Measurements from ENCODE around the gene DMD.

Gene DMD

GRCh38 chrX:31130457-31131220 lies 2080.7 kb downstream of the DMD start:
- no peak for DNase-seq

GRCh38 chrX:31128855-31129254 lies 2082.5 kb downstream of the DMD start:
- DNase-seq, result no peak

DNA sequence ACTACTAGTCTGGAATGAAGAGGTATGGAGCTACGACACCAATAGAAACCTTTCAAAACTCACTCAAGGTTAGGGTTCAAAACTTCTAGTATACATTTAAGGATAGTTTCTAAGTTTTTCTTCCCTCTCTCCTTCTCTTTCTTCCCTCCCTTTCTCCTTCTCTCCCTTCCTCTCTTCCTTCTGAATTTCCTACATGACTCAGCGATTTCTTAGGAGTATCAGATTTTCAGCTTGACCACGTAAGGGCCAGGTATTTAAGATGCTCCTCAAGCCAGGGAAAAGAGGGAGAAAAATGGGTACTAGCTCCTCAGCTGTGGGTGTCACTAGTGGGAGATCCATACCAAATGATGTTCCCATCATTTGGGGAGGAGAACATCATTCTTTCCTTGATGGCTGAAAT lies 2083.6 kb downstream of the DMD start:
- DNase-seq, result no peak

GRCh38 chrX:31126205-31126604 lies 2085.1 kb downstream of the DMD start:
- DNase-seq, result no peak

- DNase-seq, result no peak
Observed at GRCh38 chrX:31124536-31124935, 2086.8 kb downstream of the DMD start.

DNA sequence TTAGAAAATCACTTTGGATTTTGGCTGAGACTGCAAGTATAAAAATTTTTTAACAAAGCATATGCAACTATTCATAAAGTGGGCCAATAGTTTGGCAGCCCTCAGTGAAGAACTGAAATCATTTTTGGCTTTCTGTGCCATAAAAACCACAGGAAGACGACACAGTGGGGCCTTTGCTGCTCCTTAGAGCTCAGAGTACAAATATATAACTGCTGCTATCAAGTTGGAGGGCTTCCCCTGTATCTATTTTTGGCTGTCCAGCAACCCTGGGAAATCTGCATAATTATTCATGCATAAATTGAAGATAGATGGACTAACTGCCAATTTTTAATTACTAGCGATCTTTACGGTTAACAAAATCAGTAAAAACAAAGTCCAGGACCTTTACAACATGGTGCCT lies 2088.0 kb downstream of the DMD start:
- DNase-seq, result no peak

DNA sequence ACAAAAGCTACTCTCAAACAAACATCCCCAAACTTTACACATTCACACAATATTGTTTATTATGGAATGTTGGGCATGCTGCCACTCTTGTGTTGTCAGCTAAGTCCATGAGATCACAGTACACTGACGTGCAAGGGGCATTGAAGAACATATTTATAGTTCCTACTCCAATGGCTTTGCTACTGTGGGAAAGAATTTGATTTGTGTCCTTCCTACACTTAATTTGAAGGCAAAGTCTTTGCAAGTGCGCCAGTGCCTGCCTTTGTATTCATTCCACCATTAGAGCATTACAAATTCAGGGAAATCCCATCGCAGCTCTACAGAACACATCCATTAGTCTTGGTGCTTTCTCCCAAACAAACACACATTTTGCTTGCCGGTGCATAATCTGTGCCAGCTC lies 2094.1 kb downstream of the DMD start:
- no peak for DNase-seq

DNA sequence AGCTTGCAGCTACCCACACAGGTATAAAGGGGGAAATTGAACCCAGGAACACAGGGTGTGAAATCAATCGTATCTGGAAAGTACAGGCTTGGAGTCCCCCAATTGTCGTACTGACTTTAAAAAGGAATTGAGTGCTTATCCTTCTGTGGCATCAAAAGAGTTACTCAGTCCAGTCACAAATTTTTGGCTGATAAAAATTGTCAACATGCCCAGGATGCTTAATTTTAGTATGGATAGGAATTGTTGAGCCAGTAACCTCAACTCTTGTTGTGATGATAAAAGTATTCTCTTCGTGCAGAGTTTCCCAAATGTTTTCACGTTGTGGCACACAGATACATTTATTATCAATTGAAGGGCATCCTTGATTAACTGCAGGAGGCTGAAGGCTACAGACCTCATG lies 2096.0 kb downstream of the DMD start:
- DNase-seq, result no peak

GRCh38 chrX:31114858-31115257 lies 2096.5 kb downstream of the DMD start:
- no peak for DNase-seq

- DNase-seq, result no peak
Observed at GRCh38 chrX:31112226-31112999, 2098.9 kb downstream of the DMD start.

GRCh38 chrX:31110657-31111056 lies 2100.7 kb downstream of the DMD start:
- DNase-seq, result no peak

DNA sequence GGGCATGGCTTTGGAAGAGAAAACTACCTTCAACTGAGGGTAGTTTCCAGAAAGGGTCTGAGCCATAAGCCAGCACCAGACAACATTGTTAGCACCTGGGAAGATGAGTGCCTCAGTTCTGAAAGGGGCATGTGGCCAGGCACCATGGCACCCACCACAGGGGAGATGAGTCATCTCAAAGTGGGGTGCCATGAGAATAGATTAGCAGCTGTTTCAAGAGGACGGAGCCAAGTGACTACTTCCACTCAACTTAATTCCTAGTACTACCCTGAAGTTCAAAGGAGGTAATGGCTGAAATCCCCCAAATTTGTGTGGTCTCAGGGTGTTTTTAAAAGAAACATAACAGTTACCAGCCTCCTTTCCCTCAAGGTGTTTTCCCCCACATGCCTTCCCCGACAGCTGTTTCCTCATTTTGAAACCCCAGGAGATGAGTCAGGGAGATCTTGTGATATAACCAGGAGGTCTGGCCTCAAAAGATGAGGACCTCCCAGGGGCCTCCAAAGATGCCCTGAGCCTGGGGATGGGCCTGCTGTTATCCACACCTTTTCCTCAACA lies 2111.7 kb downstream of the DMD start:
- DNase-seq, result no peak

GRCh38 chrX:31098079-31098478 lies 2113.3 kb downstream of the DMD start:
- no peak for DNase-seq

DNA sequence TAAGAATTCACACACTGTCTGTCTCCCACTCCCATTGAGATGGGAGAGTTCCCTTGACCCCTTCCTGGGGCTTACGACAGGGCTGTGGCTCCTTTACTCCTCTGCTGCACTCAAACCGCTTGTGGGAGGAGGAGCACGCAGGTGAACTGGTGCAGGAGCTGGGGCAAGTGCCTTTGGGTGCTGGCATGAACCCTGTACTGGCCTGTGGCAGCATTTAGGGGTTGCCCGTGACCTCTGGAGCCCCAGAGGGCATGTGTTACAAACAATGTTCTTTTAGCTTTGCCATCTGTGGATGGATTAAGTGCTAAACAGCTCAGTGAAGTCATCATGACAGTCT lies 2117.7 kb downstream of the DMD start:
- DNase-seq, result no peak

DNA sequence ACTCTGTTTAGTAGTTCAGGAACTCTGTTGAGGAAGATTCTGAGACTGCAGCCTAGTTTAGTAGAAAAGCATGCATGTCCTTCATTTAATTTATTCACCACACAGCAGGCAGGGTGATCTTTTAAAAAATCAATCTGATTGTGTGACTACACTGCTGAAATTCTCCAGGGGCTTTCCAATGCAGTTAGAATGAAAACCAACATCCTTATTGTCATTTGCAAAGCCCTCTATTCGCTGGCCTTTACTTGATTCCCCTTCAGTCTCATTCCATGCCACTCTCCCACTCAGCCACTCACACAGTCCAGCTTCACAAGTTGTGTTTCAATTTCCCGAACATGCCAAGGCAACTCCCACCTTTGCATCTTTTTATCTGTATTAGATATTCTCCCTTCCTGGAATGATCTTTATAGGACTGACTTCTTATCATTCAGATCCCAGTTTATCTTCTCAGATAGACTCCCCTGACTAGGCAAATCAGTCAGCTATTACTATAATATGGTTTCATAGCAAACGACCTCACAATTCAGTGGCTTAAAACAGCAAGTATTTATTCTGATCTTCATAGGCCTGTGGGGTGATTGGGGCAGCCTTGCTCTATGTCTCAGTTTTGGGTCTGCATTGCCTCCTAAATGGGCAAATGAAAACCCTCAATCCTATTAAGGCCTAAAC lies 2118.2 kb downstream of the DMD start:
- no peak for DNase-seq

DNA sequence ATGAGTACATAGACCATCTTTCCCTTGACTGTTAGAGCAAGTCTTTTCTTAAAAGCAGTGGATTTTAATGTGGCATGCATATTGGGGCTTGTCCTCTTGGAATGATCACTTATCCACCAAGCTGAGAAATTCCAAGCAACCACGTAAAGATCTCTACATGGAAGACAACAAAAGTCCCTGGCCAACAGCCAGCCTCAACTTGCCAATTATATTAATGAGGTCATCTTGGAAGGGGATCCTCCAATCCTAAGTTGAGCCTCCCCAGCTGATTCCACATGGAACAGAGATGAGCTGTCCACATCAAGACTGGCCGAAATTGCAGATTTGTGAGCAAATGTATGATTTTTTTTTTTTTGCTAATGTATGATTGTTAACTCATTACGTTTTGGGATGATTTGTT lies 2118.9 kb downstream of the DMD start:
- no peak for DNase-seq

GRCh38 chrX:31091819-31092218 lies 2119.5 kb downstream of the DMD start:
- DNase-seq, result no peak

DNA sequence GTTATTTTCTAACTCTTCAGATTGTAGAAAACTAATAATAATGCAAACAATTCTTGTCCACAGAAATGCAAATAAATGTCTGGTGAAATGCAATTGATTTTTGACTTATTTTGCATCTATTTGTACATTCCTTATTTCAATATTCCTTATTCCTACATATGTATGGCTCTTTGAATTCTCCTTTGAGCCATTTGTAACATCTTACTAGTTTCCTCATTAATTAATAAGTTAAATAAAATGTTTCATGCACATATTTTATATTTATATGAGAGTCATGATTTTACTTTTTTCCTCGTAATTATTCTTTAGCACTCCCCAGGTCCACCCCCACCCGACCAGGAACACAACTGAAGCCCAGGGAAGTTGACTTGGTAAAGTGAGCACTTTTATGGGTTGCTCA lies 2136.8 kb downstream of the DMD start:
- no peak for DNase-seq

GRCh38 chrX:31071725-31072124 lies 2139.6 kb downstream of the DMD start, which contains the start of gene FTHL17:
TSS of gene FTHL17 (minus strand) at chrX:31072041. CDS start at chrX:31071953, 88 bp downstream.
- DNase-seq, result no peak

GRCh38 chrX:31071262-31071661 lies 2140.1 kb downstream of the DMD start:
- DNase-seq, result no peak

GRCh38 chrX:31070057-31070468 lies 2141.3 kb downstream of the DMD start:
- no peak for DNase-seq

All from NCI-H146 (cell line).